Measurements from ENCODE around the gene USP33. TPM values are rescaled to one million over a fixed set of nuclear protein-coding genes. Genes with fewer than 3 reads are reported as not detected.
"Not testable (repeated sequence)": the region's sequence is repeated elsewhere in the genome, so short reads cannot be mapped to it uniquely, and the experiment has no call there.

Gene USP33
- polyA plus RNA-seq, 3 donors: 33.5 to 43.8 (median 34.9) TPM

GRCh38 chr1:77704736-77705135 is 54.9 kb downstream of the USP33 start:
- no peak overlapping the region for H3K27ac ChIP-seq (ENCODE audit: low read depth in 1 of 2, low read length in 2 of 2)
- H3K4me3 Mint-ChIP-seq: no peak overlapping the region
- H4K20me1 ChIP-seq (ENCODE audit: insufficient read depth, low read length): no peaks in the 10 kb centered on the region
- no peaks in the 10 kb centered on the region for H3K27me3 Mint-ChIP-seq (ENCODE audit: low read depth in 3 of 3)
- intact Hi-C loops (cut with micrococcal nuclease): no loop called here
- H3K4me1 ChIP-seq (ENCODE audit: control insufficient read depth in 1 of 2, insufficient read depth in 2 of 2, low read length in 2 of 2): no peaks in the 10 kb centered on the region
- H3K27ac Mint-ChIP-seq: no peak overlapping the region
- H3K4me3 ChIP-seq (replicated peaks in 1 of 3; ENCODE audit: low read depth in 2 of 3, low read length in 3 of 3): no peak overlapping the region
- H3K79me2 ChIP-seq (ENCODE audit: insufficient read depth, low read length): no peaks in the 10 kb centered on the region
- H3K27me3 ChIP-seq (ENCODE audit: control insufficient read depth in 2 of 2, insufficient read depth in 2 of 2, low read length in 2 of 2): no peaks in the 10 kb centered on the region
- TF ChIP-seq CTCF (IDR thresholded peaks at IDR 0.05): no peak
- peaks cover 36 to 46% of the 10 kb centered on the region in 2 donors for H3K36me3 Mint-ChIP-seq
- H3K9me3 Mint-ChIP-seq: peaks cover 0 to 1% (median 0%) of the 10 kb centered on the region in 7 donors
- H3K9me3 ChIP-seq (replicated peaks in 1 of 2; ENCODE audit: control insufficient read depth in 1 of 2, insufficient read depth in 1 of 2, low read length in 2 of 2): no peaks in the 10 kb centered on the region
- no peak for DNase-seq
- H3K4me2 ChIP-seq (replicated peaks; ENCODE audit: extremely low read depth, low read length, poor library complexity, severe bottlenecking): no peak overlapping the region
- H3K36me3 ChIP-seq (replicated peaks in 1 of 2; ENCODE audit: control insufficient read depth in 1 of 2, insufficient read depth in 2 of 2, low read length in 2 of 2): peaks cover 32 to 44% of the 10 kb centered on the region in 2 donors
- 50% methylated on average over 1 of the region's 2 CpGs for WGBS (ENCODE audit: insufficient coverage)
- no peak overlapping the region for H2AFZ ChIP-seq (ENCODE audit: insufficient read depth, low read depth, low read length, poor library complexity, severe bottlenecking)
- H3K9ac ChIP-seq (ENCODE audit: insufficient read depth, low read length, poor library complexity, severe bottlenecking): no peak overlapping the region
- no peaks in the 10 kb centered on the region for H3K4me1 Mint-ChIP-seq

GRCh38 chr1:77699673-77700072 is 60.0 kb downstream of the USP33 start:
- H3K27ac ChIP-seq (ENCODE audit: low read depth in 1 of 2, low read length in 2 of 2); H2AFZ ChIP-seq (ENCODE audit: insufficient read depth, low read depth, low read length, poor library complexity, severe bottlenecking); DNase-seq; H3K27me3 ChIP-seq (ENCODE audit: control insufficient read depth in 2 of 2, insufficient read depth in 2 of 2, low read length in 2 of 2); H3K9me3 ChIP-seq (replicated peaks in 1 of 2; ENCODE audit: control insufficient read depth in 1 of 2, insufficient read depth in 1 of 2, low read length in 2 of 2); H3K27me3 Mint-ChIP-seq (ENCODE audit: low read depth in 3 of 3); H3K79me2 ChIP-seq (ENCODE audit: insufficient read depth, low read length); H3K4me1 Mint-ChIP-seq; H3K4me3 Mint-ChIP-seq; H3K4me1 ChIP-seq (ENCODE audit: control insufficient read depth in 1 of 2, insufficient read depth in 2 of 2, low read length in 2 of 2); H3K9ac ChIP-seq (ENCODE audit: insufficient read depth, low read length, poor library complexity, severe bottlenecking); H3K27ac Mint-ChIP-seq; H3K4me2 ChIP-seq (replicated peaks; ENCODE audit: extremely low read depth, low read length, poor library complexity, severe bottlenecking); H3K4me3 ChIP-seq (replicated peaks in 1 of 3; ENCODE audit: low read depth in 2 of 3, low read length in 3 of 3); H3K9me3 Mint-ChIP-seq; intact Hi-C loops (cut with micrococcal nuclease); H4K20me1 ChIP-seq (ENCODE audit: insufficient read depth, low read length): not testable (repeated sequence)
- H3K36me3 ChIP-seq (replicated peaks in 1 of 2; ENCODE audit: control insufficient read depth in 1 of 2, insufficient read depth in 2 of 2, low read length in 2 of 2): peaks cover 19 to 47% of the 10 kb centered on the region in 2 donors
- no CpG with 5 or more reads among the region's 1 CpG for WGBS (ENCODE audit: insufficient coverage)
- peaks cover 32 to 61% of the 10 kb centered on the region in 2 donors for H3K36me3 Mint-ChIP-seq

All from CD14-positive monocyte (primary cell).